HG03469 (cell line): ENCODE data around the gene GAD2.

Experiments
- ATAC-seq: cut with Tn5 transposase; IDR thresholded peaks from one replicate; pipeline ENCODE4 v1.9.1; 2021; ENCODE audit warnings: mild to moderate bottlenecking, moderate library complexity, moderate number of reproducible peaks; ENCODE audit not compliant: unreplicated experiment

Gene GAD2

GRCh38 chr10:26216585-26217395 lies at the start of gene GAD2:
TSS of gene GAD2 (plus strand) at chr10:26216774. CDS start at chr10:26216810, 36 bp downstream.
- no peak for ATAC-seq

GRCh38 chr10:26169466-26169865 lies 47.1 kb upstream of the GAD2 start:
- ATAC-seq: no peak

GRCh38 chr10:26172131-26172530 lies 44.4 kb upstream of the GAD2 start:
- ATAC-seq: no peak

- no peak for ATAC-seq
These were observed 42.7 kb upstream of the GAD2 start for GRCh38 chr10:26173837-26174236.

GRCh38 chr10:26177341-26177740 lies 39.2 kb upstream of the GAD2 start:
- no peak for ATAC-seq

GRCh38 chr10:26194275-26194674 lies 22.3 kb upstream of the GAD2 start:
- no peak for ATAC-seq

- no peak for ATAC-seq
These were observed 19.3 kb upstream of the GAD2 start for GRCh38 chr10:26197248-26197647.

- ATAC-seq: no peak
These were observed 18.5 kb upstream of the GAD2 start for GRCh38 chr10:26198119-26198518.

- no peak for ATAC-seq
These were observed 16.7 kb upstream of the GAD2 start for GRCh38 chr10:26199841-26200240.

- no peak for ATAC-seq
These were observed 11.4 kb upstream of the GAD2 start for GRCh38 chr10:26205223-26205622.

GRCh38 chr10:26211781-26212444 lies 4.7 kb upstream of the GAD2 start:
- no peak for ATAC-seq

GRCh38 chr10:26212511-26212910 lies 4.1 kb upstream of the GAD2 start:
- ATAC-seq: no peak

- ATAC-seq: no peak
These were observed 3.3 kb upstream of the GAD2 start for GRCh38 chr10:26213157-26213800.

- no peak for ATAC-seq
These were observed 2.6 kb upstream of the GAD2 start for GRCh38 chr10:26214004-26214403.

- ATAC-seq: no peak
These were observed 1.8 kb upstream of the GAD2 start for GRCh38 chr10:26214551-26215395.

- ATAC-seq: no peak
These were observed 1.1 kb upstream of the GAD2 start for GRCh38 chr10:26215396-26215934.

- no peak for ATAC-seq
These were observed 514 bp upstream of the GAD2 start for GRCh38 chr10:26215935-26216584.

GRCh38 chr10:26217396-26218086 lies 967 bp downstream of the GAD2 start:
- no peak for ATAC-seq

GRCh38 chr10:26219676-26220075 lies 3.1 kb downstream of the GAD2 start:
- no peak for ATAC-seq

- ATAC-seq: no peak
These were observed 4.3 kb downstream of the GAD2 start for GRCh38 chr10:26220901-26221300.
